PC-3 (cell line): ENCODE results near the gene OSR1. TPM values are rescaled to one million over a fixed set of nuclear protein-coding genes. Genes with fewer than 3 reads are reported as not detected.

Experiments
- ATAC-seq: fragments of 200-7000 bp; cut with Tn5 transposase; 2 replicates; pipeline ENCODE4 v1.9.1; 2020; ENCODE audit warnings: mild to moderate bottlenecking, moderate library complexity
- BruUV-seq: library from RNA; stranded (reverse); fragments of 400-500 nt; replicated peaks from 2 replicates; lab custom pipeline; 2021; lab: Mats Ljungman, UMichigan
- CTCF ChIA-PET: fragments of 300-600 bp; sonication (Branson Sonifier 250); formaldehyde crosslinking; loops from one replicate; lab custom pipeline; 2022; ENCODE audit warnings: antibody characterized with exemption; lab: Charles Lee
- POLR2A ChIA-PET: fragments of 300-600 bp; sonication (Branson Sonifier 250); formaldehyde crosslinking; loops from one replicate; lab custom pipeline; 2022; ENCODE audit warnings: antibody characterized with exemption; ENCODE audit not compliant: unreplicated experiment; lab: Charles Lee
- DNase-seq: peaks from one replicate; pipeline ENCODE4 v3.0.0-alpha.2; 2015
- H2AFZ ChIP-seq: fragments of 300-600 bp; sonication (generic); 2 replicates; pipeline ENCODE4 v1.6.0; 2016; ENCODE audit warnings: antibody characterized with exemption, low read length
- H3F3A ChIP-seq: fragments of 300-600 bp; sonication (generic); one replicate; pipeline ENCODE4 v1.6.0; 2017; ENCODE audit warnings: antibody characterized with exemption, low read length, control low read depth, mild to moderate bottlenecking; ENCODE audit not compliant: unreplicated experiment
- H3K27ac ChIP-seq: fragments of 300-600 bp; sonication (generic); 2 replicates; pipeline ENCODE4 v1.5.1; 2016; ENCODE audit warnings: mild to moderate bottlenecking, low read length
- H3K27me3 ChIP-seq: fragments of 300-600 bp; sonication (generic); 2 replicates; pipeline ENCODE4 v1.6.1; 2016; ENCODE audit warnings: low read length, mixed read lengths
- H3K36me3 ChIP-seq: fragments of 300-600 bp; sonication (generic); 2 replicates; pipeline ENCODE4 v1.6.1; 2016; ENCODE audit warnings: low read depth, mixed run types, low read length, mixed read lengths
- H3K4me1 ChIP-seq: fragments of 300-600 bp; sonication (generic); 2 replicates; pipeline ENCODE4 v1.5.1; 2016; ENCODE audit warnings: low read length; ENCODE audit not compliant: insufficient read depth
- H3K4me2 ChIP-seq: fragments of 300-600 bp; sonication (generic); 2 replicates; pipeline ENCODE4 v1.6.0; 2016; ENCODE audit warnings: low read length
- H3K4me3 ChIP-seq: fragments of 300-600 bp; sonication (generic); 2 replicates; pipeline ENCODE4 v1.5.1; 2016; ENCODE audit warnings: mild to moderate bottlenecking, low read length, mixed read lengths
- H3K79me2 ChIP-seq: fragments of 300-600 bp; sonication (generic); 2 replicates; pipeline ENCODE4 v1.6.1; 2017; ENCODE audit warnings: low read length, mixed read lengths
- H3K9ac ChIP-seq: fragments of 300-600 bp; sonication (generic); 2 replicates; pipeline ENCODE4 v1.6.0; 2016; ENCODE audit warnings: mild to moderate bottlenecking, low read length
- H3K9me2 ChIP-seq: fragments of 300-600 bp; sonication (generic); replicated peaks from 2 replicates; pipeline ENCODE4 v1.6.1; 2016; ENCODE audit warnings: mixed run types, low read length, mixed read lengths
- H3K9me3 ChIP-seq: fragments of 300-600 bp; sonication (generic); 2 replicates; pipeline ENCODE4 v1.6.1; 2016; ENCODE audit warnings: low read length, mixed read lengths
- H4K20me1 ChIP-seq: fragments of 300-600 bp; sonication (generic); 2 replicates; pipeline ENCODE4 v1.6.1; 2016; ENCODE audit warnings: low read length, mixed read lengths
- EZH2 ChIP-seq: fragments of 300-600 bp; sonication (generic); IDR thresholded peaks from one replicate; pipeline ENCODE4 v1.6.1; 2017; ENCODE audit warnings: antibody characterized with exemption, mild to moderate bottlenecking, low read length; ENCODE audit not compliant: unreplicated experiment
- EZH2phosphoT487 ChIP-seq: fragments of 300-600 bp; sonication (generic); IDR thresholded peaks from 2 replicates; pipeline ENCODE4 v1.6.1; 2018; ENCODE audit warnings: mild to moderate bottlenecking, antibody characterized with exemption, low read length, borderline replicate concordance
- intact Hi-C: fragments of 100-400 bp; cut with micrococcal nuclease; formaldehyde crosslinking; loops from 2 replicates; pipeline ENCODE4 v1.9.0; 2023
- total RNA-seq: library from RNA; depleted of rRNA; stranded (reverse); fragments of >200 nt; gene quantifications from 2 replicates; pipeline ENCODE4 v1.2.3, GENCODE V29; 2014
- TF ChIP-seq, protein P1 (sequence below): fragments of 300-600 bp; sonication (generic); conservative IDR thresholded peaks from 2 replicates; pipeline ENCODE4 v1.5.1; 2017; ENCODE audit warnings: antibody characterized with exemption, low read depth, mild to moderate bottlenecking, low read length

OSR1 gene
- total RNA-seq, 1 experiment from 2014 or later = 33.5 TPM

- peak overlapping the region; percentile 89 for H3K4me3 ChIP-seq
- H3K79me2 ChIP-seq = no peaks in the 10 kb centered on the region
- TSS peak; percentile 25 for BruUV-seq
- no peaks in the 10 kb centered on the region for H3F3A ChIP-seq
- TF ChIP-seq EZH2 (no peak), EZH2phosphoT487 (no peak)
- TF ChIP-seq, protein P1, sequence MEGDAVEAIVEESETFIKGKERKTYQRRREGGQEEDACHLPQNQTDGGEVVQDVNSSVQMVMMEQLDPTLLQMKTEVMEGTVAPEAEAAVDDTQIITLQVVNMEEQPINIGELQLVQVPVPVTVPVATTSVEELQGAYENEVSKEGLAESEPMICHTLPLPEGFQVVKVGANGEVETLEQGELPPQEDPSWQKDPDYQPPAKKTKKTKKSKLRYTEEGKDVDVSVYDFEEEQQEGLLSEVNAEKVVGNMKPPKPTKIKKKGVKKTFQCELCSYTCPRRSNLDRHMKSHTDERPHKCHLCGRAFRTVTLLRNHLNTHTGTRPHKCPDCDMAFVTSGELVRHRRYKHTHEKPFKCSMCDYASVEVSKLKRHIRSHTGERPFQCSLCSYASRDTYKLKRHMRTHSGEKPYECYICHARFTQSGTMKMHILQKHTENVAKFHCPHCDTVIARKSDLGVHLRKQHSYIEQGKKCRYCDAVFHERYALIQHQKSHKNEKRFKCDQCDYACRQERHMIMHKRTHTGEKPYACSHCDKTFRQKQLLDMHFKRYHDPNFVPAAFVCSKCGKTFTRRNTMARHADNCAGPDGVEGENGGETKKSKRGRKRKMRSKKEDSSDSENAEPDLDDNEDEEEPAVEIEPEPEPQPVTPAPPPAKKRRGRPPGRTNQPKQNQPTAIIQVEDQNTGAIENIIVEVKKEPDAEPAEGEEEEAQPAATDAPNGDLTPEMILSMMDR = no peak
- no peaks in the 10 kb centered on the region for H4K20me1 ChIP-seq
- ATAC-seq = no peak
- no peak for DNase-seq
- peaks cover 23% of the 10 kb centered on the region for H3K4me1 ChIP-seq
- H3K27ac ChIP-seq = no peak overlapping the region
- peak overlapping the region; percentile 90 for H3K4me2 ChIP-seq
- ChIA-PET CTCF (interaction anchor here (0.7 kb wide), 1 partner anchor 201 kb away, joined by 3 read pairs; no protein-coding TSS in a partner anchor), POLR2A (no interaction called here)
- H3K36me3 ChIP-seq = no peaks in the 10 kb centered on the region
- intact Hi-C loops = loop anchor here (1.0 to 5.0 kb wide), 9 partner anchors 175 to 976 kb away; no protein-coding TSS in a partner anchor
- H3K9me2 ChIP-seq = no peaks in the 10 kb centered on the region
- H3K9ac ChIP-seq = peak overlapping the region; percentile 45
- peak overlapping the region; percentile 97 for H2AFZ ChIP-seq
- no peaks in the 10 kb centered on the region for H3K9me3 ChIP-seq
- no peaks in the 10 kb centered on the region for H3K27me3 ChIP-seq
Observed at GRCh38 chr2:19363474-19363778, 5.0 kb upstream of the OSR1 start.

DNA sequence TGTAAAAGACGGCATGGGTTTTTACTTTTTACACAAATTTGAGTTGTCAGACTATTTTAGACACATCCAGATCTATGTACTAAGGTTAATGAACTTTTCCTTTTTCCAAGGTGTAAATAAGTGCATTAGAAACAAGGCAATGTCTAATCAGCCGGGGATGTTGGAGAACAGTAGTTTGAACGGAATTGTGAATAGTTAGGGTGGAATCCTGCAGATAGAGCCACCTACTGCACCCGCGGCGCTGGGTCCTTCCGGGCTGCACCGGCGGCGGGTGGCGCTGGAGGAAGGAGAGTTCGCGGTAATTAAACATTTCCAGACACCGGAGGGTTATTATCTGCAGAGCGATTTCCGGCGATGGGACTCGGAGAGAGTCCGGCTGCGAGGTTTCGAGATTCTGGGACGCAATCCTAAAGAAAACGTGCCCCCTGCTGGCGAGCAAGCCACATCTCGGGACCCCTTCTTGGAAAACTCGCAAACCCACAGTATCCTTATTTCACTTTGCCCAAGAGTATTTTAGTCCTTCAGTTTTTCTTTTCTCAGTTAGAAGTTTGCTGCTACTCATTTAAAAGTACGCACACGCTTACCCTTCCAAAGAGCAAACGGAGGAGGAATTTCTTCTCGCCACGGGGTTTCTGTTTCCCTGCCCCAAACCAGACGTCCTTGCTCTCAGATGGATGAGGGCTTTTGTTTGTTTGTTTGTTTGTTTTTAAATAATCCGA, 4.5 kb upstream of the OSR1 start:
- DNase-seq = peak; percentile 90

More for the DNA sequence above, 4.5 kb upstream of the OSR1 start:
- BruUV-seq = no TSS peak
- CTCF ChIA-PET = no interaction called here
- Histone ChIP-seq H3K27ac (peak overlapping the region; percentile 21), H3K9me2 (no peaks in the 10 kb centered on the region), H3K36me3 (no peaks in the 10 kb centered on the region), H3K9me3 (no peaks in the 10 kb centered on the region), H3K9ac (peak overlapping the region; percentile 45), H3K4me1 (peaks cover 23% of the 10 kb centered on the region), H4K20me1 (no peaks in the 10 kb centered on the region), H3F3A (no peaks in the 10 kb centered on the region), H2AFZ (peak overlapping the region; percentile 97), H3K4me3 (peak overlapping the region; percentile 89), H3K4me2 (peak overlapping the region; percentile 90), H3K27me3 (no peaks in the 10 kb centered on the region), H3K79me2 (peaks cover 3% of the 10 kb centered on the region)
- TF ChIP-seq EZH2phosphoT487 (no peak), EZH2 (no peak)
- TF ChIP-seq, protein P1 = peak; percentile 89
- peak; percentile 70 for ATAC-seq
- POLR2A ChIA-PET = no interaction called here
- intact Hi-C loops = loop anchor here (1.0 to 5.0 kb wide), 10 partner anchors 176 to 976 kb away; no protein-coding TSS in a partner anchor
